GM19023 (cell line): ENCODE results near the gene ELP1.

Experiments
- ATAC-seq: cut with Tn5 transposase; IDR thresholded peaks from one replicate; pipeline ENCODE4 v1.9.1; 2021; ENCODE audit warnings: mild to moderate bottlenecking, moderate library complexity; ENCODE audit not compliant: unreplicated experiment

The ELP1 gene

GRCh38 chr9:108885643-108886348 lies 48.1 kb downstream of the ELP1 start:
- ATAC-seq: peak; percentile 100

- ATAC-seq: no peak
Observed at GRCh38 chr9:108884701-108885100, 49.2 kb downstream of the ELP1 start.

- ATAC-seq: no peak
Observed at GRCh38 chr9:108883085-108883484, 50.8 kb downstream of the ELP1 start.

GRCh38 chr9:108882052-108882888 lies 51.7 kb downstream of the ELP1 start:
- ATAC-seq: no peak

GRCh38 chr9:108880738-108881316 lies 53.1 kb downstream of the ELP1 start:
- ATAC-seq: no peak

GRCh38 chr9:108877524-108877923 lies 56.4 kb downstream of the ELP1 start:
- no peak for ATAC-seq

GRCh38 chr9:108876425-108876824 lies 57.5 kb downstream of the ELP1 start:
- no peak for ATAC-seq

- no peak for ATAC-seq
Observed at GRCh38 chr9:108874058-108874788, 59.7 kb downstream of the ELP1 start.

GRCh38 chr9:108869092-108869725 lies 64.7 kb downstream of the ELP1 start:
- no peak for ATAC-seq

GRCh38 chr9:108867829-108868228 lies 66.1 kb downstream of the ELP1 start:
- ATAC-seq: no peak

- ATAC-seq: no peak
Observed at GRCh38 chr9:108867116-108867515, 66.8 kb downstream of the ELP1 start.

GRCh38 chr9:108866001-108866420 lies 67.9 kb downstream of the ELP1 start:
- no peak for ATAC-seq

- no peak for ATAC-seq
Observed at GRCh38 chr9:108865037-108865436, 68.9 kb downstream of the ELP1 start.

GRCh38 chr9:108864446-108864845 lies 69.5 kb downstream of the ELP1 start:
- ATAC-seq: no peak

GRCh38 chr9:108863891-108864290 lies 70.0 kb downstream of the ELP1 start:
- ATAC-seq: no peak

- no peak for ATAC-seq
Observed at GRCh38 chr9:108861997-108862396, 71.9 kb downstream of the ELP1 start, which contains the start of gene ACTL7A. ACTL7A (plus strand) TSS chr9:108862266; CDS start chr9:108862323, 57 bp downstream.

- ATAC-seq: no peak
Observed at GRCh38 chr9:108861464-108861863, 72.5 kb downstream of the ELP1 start.

- no peak for ATAC-seq
Observed at GRCh38 chr9:108860764-108861163, 73.2 kb downstream of the ELP1 start.

GRCh38 chr9:108860354-108860753 lies 73.6 kb downstream of the ELP1 start:
- no peak for ATAC-seq

- ATAC-seq: peak; percentile 62
Observed at GRCh38 chr9:108859459-108860114, 74.3 kb downstream of the ELP1 start.
